ENCODE data around the gene TNFRSF25. TPM values are rescaled to one million over a fixed set of nuclear protein-coding genes. Genes with fewer than 3 reads are reported as not detected.
A peak's percentile ranks its signal among the peaks of the same experiment; 100 is the strongest.

The TNFRSF25 gene
- total and polyA plus RNA-seq, 2 experiments from 2014 or later, result 3.1 to 5.6 TPM

DNA sequence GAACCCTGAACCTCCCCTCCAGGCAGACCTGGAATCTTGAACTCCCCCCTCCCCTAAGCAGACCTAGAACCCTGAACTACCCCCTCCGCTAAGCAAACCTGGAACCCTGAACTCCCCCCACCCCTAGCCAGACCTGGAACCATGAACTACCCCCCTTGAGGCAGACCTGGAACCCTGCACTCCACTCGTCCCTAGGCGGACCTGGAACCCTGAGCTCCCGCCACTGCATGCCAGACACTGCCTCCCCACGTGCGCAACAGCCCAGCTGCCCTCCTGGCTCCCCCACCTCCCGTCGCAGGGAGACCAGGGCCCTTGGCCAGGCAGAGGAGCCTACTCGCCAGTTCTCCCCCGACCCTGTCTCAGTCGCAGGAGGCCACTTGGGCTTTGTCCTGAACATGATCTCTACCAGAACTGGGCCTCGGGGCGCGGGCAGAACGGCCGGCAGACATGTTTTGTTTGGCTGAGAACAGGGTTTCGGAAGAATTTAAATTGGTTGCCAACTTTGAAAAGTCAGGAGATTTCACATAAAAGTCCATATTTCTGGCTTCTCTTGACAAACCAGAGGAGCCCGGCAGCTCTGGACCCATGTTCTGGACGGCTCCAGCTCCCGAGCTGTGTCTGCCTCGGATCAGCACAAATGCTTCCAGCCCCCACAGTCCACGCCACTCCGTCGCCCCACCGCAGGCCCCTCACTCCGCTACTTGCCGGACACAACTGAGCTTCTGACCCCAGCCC is 34.7 kb upstream of the TNFRSF25 start:
- no peak overlapping the region for H2AFZ ChIP-seq
- no peaks in the 10 kb centered on the region for H3K4me1 ChIP-seq (ENCODE audit: insufficient read depth)
- TF ChIP-seq EZH2 (IDR thresholded peaks at IDR 0.05; ENCODE audit: insufficient read depth, poor library complexity, severe bottlenecking) (no peak), EZH2phosphoT487 (IDR thresholded peaks at IDR 0.05; ENCODE audit: insufficient read depth, low read depth) (no peak)
- H4K20me1 ChIP-seq (ENCODE audit: insufficient read depth), result no peaks in the 10 kb centered on the region
- DNase-seq, result no peak
- no peak overlapping the region for H3K4me3 ChIP-seq
- no peaks in the 10 kb centered on the region for H3K79me2 ChIP-seq (ENCODE audit: insufficient read depth)
- H3K4me2 ChIP-seq (ENCODE audit: unreplicated experiment), result no peak overlapping the region
- H3K9me2 ChIP-seq (ENCODE audit: insufficient read depth), result no peaks in the 10 kb centered on the region
- H3K27ac ChIP-seq, result no peak overlapping the region
- no peaks in the 10 kb centered on the region for H3F3A ChIP-seq (ENCODE audit: insufficient read depth)
- no peak overlapping the region for H3K9ac ChIP-seq
- H3K9me3 ChIP-seq (ENCODE audit: low read depth), result no peaks in the 10 kb centered on the region
- 84 to 91% methylated on average over 14 to 27 of the region's 27 CpGs for WGBS, 2 experiments (ENCODE audit: low coverage in 1 of 2, low lambda C conversion rate in 2 of 2, missing lambda C conversion rate in 2 of 2)
- no peaks in the 10 kb centered on the region for H3K36me3 ChIP-seq (ENCODE audit: low read depth)
- H3K27me3 ChIP-seq (replicated peaks; ENCODE audit: insufficient read depth), result no peaks in the 10 kb centered on the region
- in situ Hi-C loops (cut with MboI), result no loop called here

DNA sequence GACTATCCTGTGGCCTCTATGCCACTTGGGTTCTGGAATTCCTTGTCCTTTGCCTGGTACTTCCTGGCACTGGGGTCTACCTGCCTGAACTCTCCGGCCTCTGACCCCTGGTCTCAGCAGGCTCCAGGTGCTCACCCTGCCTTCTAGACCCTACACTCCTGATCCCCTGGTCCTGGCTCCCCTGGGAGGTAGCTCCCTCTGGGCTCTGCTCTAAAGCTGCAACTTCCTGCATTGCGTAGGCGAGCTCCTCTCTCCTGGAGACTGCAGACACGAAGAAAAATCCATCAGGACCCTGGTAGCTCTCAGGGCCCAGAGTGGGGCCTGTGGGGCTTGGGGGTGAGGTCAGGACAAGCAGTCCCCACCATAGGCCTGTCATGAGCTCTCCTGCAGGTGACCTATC is 33.3 kb upstream of the TNFRSF25 start:
- no peaks in the 10 kb centered on the region for H3K79me2 ChIP-seq (ENCODE audit: insufficient read depth)
- H3F3A ChIP-seq (ENCODE audit: insufficient read depth), result no peaks in the 10 kb centered on the region
- TF ChIP-seq EZH2 (IDR thresholded peaks at IDR 0.05; ENCODE audit: insufficient read depth, poor library complexity, severe bottlenecking), result no peak
- H3K9me2 ChIP-seq (ENCODE audit: insufficient read depth), result no peaks in the 10 kb centered on the region
- no peak overlapping the region for H3K4me3 ChIP-seq
- no peak for DNase-seq
- H3K9me3 ChIP-seq (ENCODE audit: low read depth), result no peaks in the 10 kb centered on the region
- no peak overlapping the region for H2AFZ ChIP-seq
- in situ Hi-C loops (cut with MboI), result no loop called here
- no peaks in the 10 kb centered on the region for H3K36me3 ChIP-seq (ENCODE audit: low read depth)
- no peaks in the 10 kb centered on the region for H3K4me1 ChIP-seq (ENCODE audit: insufficient read depth)
- H3K27ac ChIP-seq, result no peak overlapping the region
- no peak overlapping the region for H3K9ac ChIP-seq
- WGBS, 2 experiments (ENCODE audit: low coverage in 1 of 2, low lambda C conversion rate in 2 of 2, missing lambda C conversion rate in 2 of 2), result 95 to 100% methylated on average over 4 of the region's 4 CpGs
- H3K27me3 ChIP-seq (replicated peaks; ENCODE audit: insufficient read depth), result no peaks in the 10 kb centered on the region
- no peaks in the 10 kb centered on the region for H4K20me1 ChIP-seq (ENCODE audit: insufficient read depth)
- no peak overlapping the region for H3K4me2 ChIP-seq (ENCODE audit: unreplicated experiment)

DNA sequence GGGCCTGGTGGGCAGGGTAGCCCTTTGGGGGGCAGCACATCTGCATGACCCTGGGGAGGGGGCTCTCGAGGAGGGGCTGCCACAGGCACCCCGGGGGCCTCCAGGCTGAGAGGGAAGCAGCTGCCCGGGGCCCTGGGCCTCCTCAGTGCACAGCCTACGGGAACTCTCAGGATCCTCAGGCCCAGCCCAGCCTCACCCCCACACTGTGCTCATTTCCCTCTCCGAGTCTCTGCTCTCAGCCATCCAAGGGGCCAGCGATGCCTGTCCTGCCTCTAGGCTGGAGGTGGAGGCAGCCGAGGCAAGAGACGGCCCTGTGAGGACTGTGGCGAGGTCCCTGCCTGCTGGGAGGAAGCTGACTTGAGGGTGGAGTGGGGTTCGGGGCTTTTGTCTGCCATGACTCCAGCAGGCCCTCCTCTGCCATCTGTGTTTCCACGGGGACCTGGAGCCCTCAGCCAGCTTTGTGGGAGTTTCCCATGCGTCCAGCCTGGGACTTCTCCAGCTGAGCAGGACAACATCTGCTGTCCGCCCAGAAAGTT is 32.7 kb upstream of the TNFRSF25 start:
- no peak overlapping the region for H3K27ac ChIP-seq
- 50 to 54% methylated on average over 10 to 13 of the region's 13 CpGs for WGBS, 2 experiments (ENCODE audit: low coverage in 1 of 2, low lambda C conversion rate in 2 of 2, missing lambda C conversion rate in 2 of 2)
- TF ChIP-seq EZH2phosphoT487 (IDR thresholded peaks at IDR 0.05; ENCODE audit: insufficient read depth, low read depth), result no peak
- no peak for TF ChIP-seq EZH2 (IDR thresholded peaks at IDR 0.05; ENCODE audit: insufficient read depth, poor library complexity, severe bottlenecking)
- H3K4me3 ChIP-seq, result no peak overlapping the region
- H4K20me1 ChIP-seq (ENCODE audit: insufficient read depth), result no peaks in the 10 kb centered on the region
- no peak overlapping the region for H3K4me2 ChIP-seq (ENCODE audit: unreplicated experiment)
- no peaks in the 10 kb centered on the region for H3K27me3 ChIP-seq (replicated peaks; ENCODE audit: insufficient read depth)
- no peak overlapping the region for H2AFZ ChIP-seq
- no peaks in the 10 kb centered on the region for H3K4me1 ChIP-seq (ENCODE audit: insufficient read depth)
- H3K9me3 ChIP-seq (ENCODE audit: low read depth), result no peaks in the 10 kb centered on the region
- in situ Hi-C loops (cut with MboI), result no loop called here
- no peaks in the 10 kb centered on the region for H3K9me2 ChIP-seq (ENCODE audit: insufficient read depth)
- no peak overlapping the region for H3K9ac ChIP-seq
- H3K36me3 ChIP-seq (ENCODE audit: low read depth), result no peaks in the 10 kb centered on the region
- DNase-seq, result no peak
- H3F3A ChIP-seq (ENCODE audit: insufficient read depth), result no peaks in the 10 kb centered on the region
- no peaks in the 10 kb centered on the region for H3K79me2 ChIP-seq (ENCODE audit: insufficient read depth)

DNA sequence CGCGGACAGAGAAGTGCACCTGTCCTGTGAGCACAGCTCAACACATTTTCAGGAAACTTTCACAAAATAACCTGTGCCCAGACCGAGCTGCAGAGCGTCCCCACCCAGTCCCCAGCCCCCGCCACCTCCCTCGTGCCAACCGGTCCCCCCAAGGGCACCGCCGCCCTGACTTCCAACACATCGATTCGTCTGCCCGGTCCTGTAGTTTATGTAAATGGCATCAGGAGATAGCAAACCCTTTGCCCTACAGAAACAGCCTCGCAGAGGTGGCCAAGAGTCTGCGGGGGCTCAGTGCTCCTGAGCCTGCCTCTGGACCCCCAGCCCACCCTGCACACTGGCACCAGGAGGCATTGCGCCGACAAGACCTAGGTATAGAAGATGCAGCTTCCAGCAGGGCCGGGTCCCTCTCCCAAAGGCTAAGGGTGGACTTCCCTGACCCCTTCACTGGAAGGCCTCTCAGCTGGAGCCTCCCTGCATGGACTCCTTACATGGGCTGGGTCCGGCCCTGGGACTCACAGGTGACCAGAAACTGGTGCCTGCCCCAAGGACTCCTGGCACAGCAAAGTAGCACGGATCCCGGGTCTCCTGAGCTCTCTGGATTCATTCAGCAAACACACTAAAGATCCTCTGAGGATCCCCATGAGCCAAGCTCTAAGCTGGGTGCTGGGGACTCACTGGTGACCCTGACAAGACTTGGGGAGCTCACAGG is 32.0 kb upstream of the TNFRSF25 start:
- Histone ChIP-seq H3K27ac (no peak overlapping the region), H2AFZ (peak overlapping the region; percentile 91), H3K27me3 (replicated peaks; ENCODE audit: insufficient read depth) (no peaks in the 10 kb centered on the region), H3K9me2 (ENCODE audit: insufficient read depth) (no peaks in the 10 kb centered on the region), H3K9ac (peak overlapping the region; percentile 69), H3K4me1 (ENCODE audit: insufficient read depth) (no peaks in the 10 kb centered on the region), H3K36me3 (ENCODE audit: low read depth) (no peaks in the 10 kb centered on the region), H3K79me2 (ENCODE audit: insufficient read depth) (no peaks in the 10 kb centered on the region), H3K4me2 (ENCODE audit: unreplicated experiment) (peak overlapping the region; percentile 89), H3F3A (ENCODE audit: insufficient read depth) (0 out of 2 replicates have a peak, but pooled peaks cover 4% of the 10 kb centered on the region), H3K4me3 (peak overlapping the region; percentile 81), H4K20me1 (ENCODE audit: insufficient read depth) (no peaks in the 10 kb centered on the region), H3K9me3 (ENCODE audit: low read depth) (no peaks in the 10 kb centered on the region)
- WGBS, 2 experiments (ENCODE audit: low coverage in 1 of 2, low lambda C conversion rate in 2 of 2, missing lambda C conversion rate in 2 of 2), result 54 to 61% methylated on average over 15 to 20 of the region's 20 CpGs
- in situ Hi-C loops (cut with MboI), result no loop called here
- no peak for DNase-seq
- TF ChIP-seq EZH2 (IDR thresholded peaks at IDR 0.05; ENCODE audit: insufficient read depth, poor library complexity, severe bottlenecking) (no peak), EZH2phosphoT487 (IDR thresholded peaks at IDR 0.05; ENCODE audit: insufficient read depth, low read depth) (no peak)
